Upper lobe of right lung (tissue), 1 donor: ENCODE measurements around the gene ZNF654. TPM values are rescaled to one million over a fixed set of nuclear protein-coding genes. Genes with fewer than 3 reads are reported as not detected.

Experiments used
- ATAC-seq: fragments of 200-7000 bp; cut with Tn5 transposase; one replicate; pipeline ENCODE4 v1.9.1; 2020; ENCODE audit warnings: mild to moderate bottlenecking, moderate library complexity
- DNase-seq: peaks from one replicate; pipeline ENCODE4 v3.0.0-alpha.2; 2020
- H3K27ac ChIP-seq: fragments of 200-600 bp; one replicate; pipeline ENCODE4 v1.8.0; 2022
- H3K27me3 ChIP-seq: fragments of 200-600 bp; one replicate; pipeline ENCODE4 v1.8.0; 2022; ENCODE audit warnings: mild to moderate bottlenecking
- H3K36me3 ChIP-seq: fragments of 200-600 bp; one replicate; pipeline ENCODE4 v1.8.0; 2022
- H3K4me1 ChIP-seq: fragments of 200-600 bp; one replicate; pipeline ENCODE4 v1.8.0; 2022
- H3K4me3 ChIP-seq: fragments of 200-600 bp; one replicate; pipeline ENCODE4 v1.8.0; 2022; ENCODE audit warnings: mild to moderate bottlenecking
- H3K9me3 ChIP-seq: fragments of 200-600 bp; one replicate; pipeline ENCODE4 v1.8.0; 2022
- CTCF ChIP-seq: fragments of 200-600 bp; IDR thresholded peaks from one replicate; pipeline ENCODE4 v1.8.0; 2022; ENCODE audit warnings: antibody characterized with exemption
- intact Hi-C: fragments of 100-400 bp; cut with DNase I; formaldehyde crosslinking; loops from one replicate; pipeline ENCODE4 v1.11.0; 2022
- total RNA-seq: library from RNA; stranded (reverse); fragmentation: NEBNext Ultra II Directional; extraction: Animal tissue kit (Norgen Biotek cat#: 25700); gene quantifications from one replicate; pipeline ENCODE4 v1.2.1, GENCODE V29; 2021
- donor health status: DM: no; HTN: yes; CAD: no; lungs with severe emphysema.

Gene ZNF654
- total RNA-seq, 1 donor from 2014 or later: 20.6 TPM

- Histone ChIP-seq H3K27me3 (no peaks in the 10 kb centered on the region), H3K9me3 (no peaks in the 10 kb centered on the region), H3K4me3 (no peak overlapping the region), H3K27ac (no peak overlapping the region), H3K4me1 (no peaks in the 10 kb centered on the region), H3K36me3 (no peaks in the 10 kb centered on the region)
- intact Hi-C loops: no loop called here
- no peak for TF ChIP-seq CTCF
- no peak for ATAC-seq
- no peak for DNase-seq
Observed at GRCh38 chr3:88191872-88192409, 132.9 kb downstream of the ZNF654 start.

- Histone ChIP-seq H3K36me3 (no peaks in the 10 kb centered on the region), H3K27ac (no peak overlapping the region), H3K9me3 (no peaks in the 10 kb centered on the region), H3K27me3 (no peaks in the 10 kb centered on the region), H3K4me3 (no peak overlapping the region), H3K4me1 (no peaks in the 10 kb centered on the region)
- DNase-seq: no peak
- no peak for TF ChIP-seq CTCF
- no peak for ATAC-seq
- intact Hi-C loops: no loop called here
Observed at GRCh38 chr3:88192631-88193030, 133.6 kb downstream of the ZNF654 start.

Other genes with a start within 250 kb of the ZNF654 start
- 79.2 TPM for gene CGGBP1, start 250 bp upstream of the ZNF654 start, total RNA-seq
- 18.1 TPM for gene C3orf38, start 90.7 kb downstream of the ZNF654 start, total RNA-seq